WTC11 (cell line): ENCODE data around the gene SLC41A1. TPM values are rescaled to one million over a fixed set of nuclear protein-coding genes. Genes with fewer than 3 reads are reported as not detected.

Experiments used
- ATAC-seq: fragments of 200-7000 bp; cut with Tn5 transposase; 2 replicates; pipeline ENCODE4 v1.10.0; 2021; ENCODE audit warnings: mild to moderate bottlenecking, moderate library complexity
- CTCF ChIA-PET: fragments of 300-600 bp; sonication (Branson Sonifier 250); formaldehyde crosslinking; loops from one replicate; lab custom pipeline; 2021; ENCODE audit warnings: antibody characterized with exemption; lab: Charles Lee
- POLR2A ChIA-PET: fragments of 350-600 bp; sonication (Branson Sonifier 250); formaldehyde crosslinking; loops from one replicate; lab custom pipeline; 2021; ENCODE audit warnings: antibody characterized with exemption; lab: Charles Lee
- DNase-seq: peaks from one replicate; pipeline ENCODE4 v3.0.0; 2021; ENCODE audit warnings: low spot score
- H3K27ac Mint-ChIP-seq: 2 replicates; pipeline ENCODE4 v1.8.0; 2021; ENCODE audit warnings: mixed read lengths
- H3K27me3 Mint-ChIP-seq: 2 replicates; pipeline ENCODE4 v1.8.0; 2021; ENCODE audit warnings: low read depth, mild to moderate bottlenecking, moderate library complexity, mixed read lengths
- H3K36me3 Mint-ChIP-seq: 2 replicates; pipeline ENCODE4 v1.8.0; 2021; ENCODE audit warnings: mixed read lengths
- H3K4me1 Mint-ChIP-seq: 2 replicates; pipeline ENCODE4 v1.8.0; 2022; ENCODE audit warnings: mixed read lengths
- H3K4me3 Mint-ChIP-seq: 2 replicates; pipeline ENCODE4 v1.8.0; 2021; ENCODE audit warnings: mild to moderate bottlenecking, moderate library complexity, mixed read lengths
- H3K9me3 Mint-ChIP-seq: 2 replicates; pipeline ENCODE4 v1.8.0; 2021; ENCODE audit warnings: mixed read lengths
- ATF1 ChIP-seq: sonication (generic); formaldehyde crosslinking; IDR thresholded peaks from 2 replicates; pipeline ENCODE4 v1.8.1; 2023; ENCODE audit warnings: mild to moderate bottlenecking, moderate library complexity, missing genetic modification reagents
- CREM ChIP-seq: sonication (generic); formaldehyde crosslinking; IDR thresholded peaks from 2 replicates; pipeline ENCODE4 v1.8.1; 2022; ENCODE audit warnings: mild to moderate bottlenecking, missing genetic modification reagents, moderate library complexity
- ETV6 ChIP-seq: sonication (generic); formaldehyde crosslinking; IDR thresholded peaks from 2 replicates; pipeline ENCODE4 v1.8.1; 2022; ENCODE audit warnings: mild to moderate bottlenecking, missing genetic modification reagents
- HMGA2 ChIP-seq: fragments of 250-450 bp; sonication (Bioruptor Pico); IDR thresholded peaks from 2 replicates; pipeline ENCODE4 v1.4.0; 2021; ENCODE audit warnings: mild to moderate bottlenecking, moderate library complexity
- JUN ChIP-seq: sonication (generic); formaldehyde crosslinking; IDR thresholded peaks from 2 replicates; pipeline ENCODE4 v1.8.0; 2023; ENCODE audit warnings: mild to moderate bottlenecking, missing genetic modification reagents
- KAT7 ChIP-seq: sonication (generic); formaldehyde crosslinking; IDR thresholded peaks from 2 replicates; pipeline ENCODE4 v1.8.1; 2023; ENCODE audit warnings: missing genetic modification reagents, mild to moderate bottlenecking, borderline replicate concordance
- NFE2L1 ChIP-seq: sonication (generic); formaldehyde crosslinking; IDR thresholded peaks from 2 replicates; pipeline ENCODE4 v1.8.1; 2023; ENCODE audit warnings: missing genetic modification reagents
- NFYB ChIP-seq: sonication (generic); formaldehyde crosslinking; conservative IDR thresholded peaks from 2 replicates; pipeline ENCODE4 v1.8.0; 2022; ENCODE audit warnings: low read depth, missing genetic modification reagents
- NR1H2 ChIP-seq: sonication (generic); formaldehyde crosslinking; IDR thresholded peaks from 2 replicates; pipeline ENCODE4 v1.9.0; 2021; ENCODE audit warnings: mild to moderate bottlenecking, moderate library complexity, missing genetic modification reagents
- NR2C2 ChIP-seq: sonication (generic); formaldehyde crosslinking; IDR thresholded peaks from 2 replicates; pipeline ENCODE4 v1.8.0; 2022; ENCODE audit warnings: mild to moderate bottlenecking, missing genetic modification reagents
- TEAD1 ChIP-seq: sonication (generic); formaldehyde crosslinking; IDR thresholded peaks from 2 replicates; pipeline ENCODE4 v1.8.0; 2022; ENCODE audit warnings: mild to moderate bottlenecking, missing genetic modification reagents
- TEAD4 ChIP-seq: sonication (generic); formaldehyde crosslinking; IDR thresholded peaks from 2 replicates; pipeline ENCODE4 v1.8.0; 2022; ENCODE audit warnings: mild to moderate bottlenecking, missing genetic modification reagents
- ZBTB21 ChIP-seq: sonication (generic); formaldehyde crosslinking; IDR thresholded peaks from 2 replicates; pipeline ENCODE4 v1.8.1; 2023; ENCODE audit warnings: mild to moderate bottlenecking, missing genetic modification reagents, borderline replicate concordance
- ZNF232 ChIP-seq: sonication (generic); formaldehyde crosslinking; IDR thresholded peaks from 2 replicates; pipeline ENCODE4 v1.8.0; 2022; ENCODE audit warnings: mild to moderate bottlenecking, missing genetic modification reagents
- ZNF416 ChIP-seq: fragments of 250-450 bp; sonication (Bioruptor Pico); IDR thresholded peaks from 2 replicates; pipeline ENCODE4 v1.9.0; 2021; ENCODE audit warnings: mild to moderate bottlenecking, inconsistent platforms
- ZNF671 ChIP-seq: fragments of 250-450 bp; sonication (Bioruptor Pico); IDR thresholded peaks from 2 replicates; pipeline ENCODE4 v1.8.0; 2021; ENCODE audit warnings: mild to moderate bottlenecking
- total RNA-seq: library from RNA; stranded (reverse); gene quantifications from 3 replicates; pipeline ENCODE4 v1.2.3, GENCODE V29; 2021
- TF ChIP-seq, protein P1 (sequence below): sonication (generic); formaldehyde crosslinking; IDR thresholded peaks from 2 replicates; pipeline ENCODE4 v1.8.0; 2023; ENCODE audit warnings: missing genetic modification reagents, mild to moderate bottlenecking, borderline replicate concordance
- TF ChIP-seq, protein P2 (sequence below): sonication (generic); formaldehyde crosslinking; IDR thresholded peaks from 2 replicates; pipeline ENCODE4 v1.8.0; 2023; ENCODE audit warnings: missing genetic modification reagents
- TF ChIP-seq, protein P3 (sequence below): sonication (generic); formaldehyde crosslinking; conservative IDR thresholded peaks from 2 replicates; pipeline ENCODE4 v1.8.1; 2022; ENCODE audit warnings: mild to moderate bottlenecking, missing genetic modification reagents
- TF ChIP-seq, protein P4 (sequence below): sonication (generic); formaldehyde crosslinking; IDR thresholded peaks from 2 replicates; pipeline ENCODE4 v1.8.1; 2023; ENCODE audit warnings: mild to moderate bottlenecking, missing genetic modification reagents, moderate library complexity
- TF ChIP-seq, protein P5 (sequence below): sonication (generic); formaldehyde crosslinking; IDR thresholded peaks from 2 replicates; pipeline ENCODE4 v1.8.0; 2023; ENCODE audit warnings: mild to moderate bottlenecking, missing genetic modification reagents

Gene SLC41A1
- total RNA-seq, 1 experiment from 2014 or later: 32.8 TPM

- TF ChIP-seq, protein P1, sequence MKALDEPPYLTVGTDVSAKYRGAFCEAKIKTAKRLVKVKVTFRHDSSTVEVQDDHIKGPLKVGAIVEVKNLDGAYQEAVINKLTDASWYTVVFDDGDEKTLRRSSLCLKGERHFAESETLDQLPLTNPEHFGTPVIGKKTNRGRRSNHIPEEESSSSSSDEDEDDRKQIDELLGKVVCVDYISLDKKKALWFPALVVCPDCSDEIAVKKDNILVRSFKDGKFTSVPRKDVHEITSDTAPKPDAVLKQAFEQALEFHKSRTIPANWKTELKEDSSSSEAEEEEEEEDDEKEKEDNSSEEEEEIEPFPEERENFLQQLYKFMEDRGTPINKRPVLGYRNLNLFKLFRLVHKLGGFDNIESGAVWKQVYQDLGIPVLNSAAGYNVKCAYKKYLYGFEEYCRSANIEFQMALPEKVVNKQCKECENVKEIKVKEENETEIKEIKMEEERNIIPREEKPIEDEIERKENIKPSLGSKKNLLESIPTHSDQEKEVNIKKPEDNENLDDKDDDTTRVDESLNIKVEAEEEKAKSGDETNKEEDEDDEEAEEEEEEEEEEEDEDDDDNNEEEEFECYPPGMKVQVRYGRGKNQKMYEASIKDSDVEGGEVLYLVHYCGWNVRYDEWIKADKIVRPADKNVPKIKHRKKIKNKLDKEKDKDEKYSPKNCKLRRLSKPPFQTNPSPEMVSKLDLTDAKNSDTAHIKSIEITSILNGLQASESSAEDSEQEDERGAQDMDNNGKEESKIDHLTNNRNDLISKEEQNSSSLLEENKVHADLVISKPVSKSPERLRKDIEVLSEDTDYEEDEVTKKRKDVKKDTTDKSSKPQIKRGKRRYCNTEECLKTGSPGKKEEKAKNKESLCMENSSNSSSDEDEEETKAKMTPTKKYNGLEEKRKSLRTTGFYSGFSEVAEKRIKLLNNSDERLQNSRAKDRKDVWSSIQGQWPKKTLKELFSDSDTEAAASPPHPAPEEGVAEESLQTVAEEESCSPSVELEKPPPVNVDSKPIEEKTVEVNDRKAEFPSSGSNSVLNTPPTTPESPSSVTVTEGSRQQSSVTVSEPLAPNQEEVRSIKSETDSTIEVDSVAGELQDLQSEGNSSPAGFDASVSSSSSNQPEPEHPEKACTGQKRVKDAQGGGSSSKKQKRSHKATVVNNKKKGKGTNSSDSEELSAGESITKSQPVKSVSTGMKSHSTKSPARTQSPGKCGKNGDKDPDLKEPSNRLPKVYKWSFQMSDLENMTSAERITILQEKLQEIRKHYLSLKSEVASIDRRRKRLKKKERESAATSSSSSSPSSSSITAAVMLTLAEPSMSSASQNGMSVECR (CRISPR knock-in tag): no peak
- TF ChIP-seq, protein P2, sequence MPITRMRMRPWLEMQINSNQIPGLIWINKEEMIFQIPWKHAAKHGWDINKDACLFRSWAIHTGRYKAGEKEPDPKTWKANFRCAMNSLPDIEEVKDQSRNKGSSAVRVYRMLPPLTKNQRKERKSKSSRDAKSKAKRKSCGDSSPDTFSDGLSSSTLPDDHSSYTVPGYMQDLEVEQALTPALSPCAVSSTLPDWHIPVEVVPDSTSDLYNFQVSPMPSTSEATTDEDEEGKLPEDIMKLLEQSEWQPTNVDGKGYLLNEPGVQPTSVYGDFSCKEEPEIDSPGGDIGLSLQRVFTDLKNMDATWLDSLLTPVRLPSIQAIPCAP: no peak
These were observed 3.5 kb downstream of the SLC41A1 start (continued) for GRCh38 chr1:205809469-205809868.

DNA sequence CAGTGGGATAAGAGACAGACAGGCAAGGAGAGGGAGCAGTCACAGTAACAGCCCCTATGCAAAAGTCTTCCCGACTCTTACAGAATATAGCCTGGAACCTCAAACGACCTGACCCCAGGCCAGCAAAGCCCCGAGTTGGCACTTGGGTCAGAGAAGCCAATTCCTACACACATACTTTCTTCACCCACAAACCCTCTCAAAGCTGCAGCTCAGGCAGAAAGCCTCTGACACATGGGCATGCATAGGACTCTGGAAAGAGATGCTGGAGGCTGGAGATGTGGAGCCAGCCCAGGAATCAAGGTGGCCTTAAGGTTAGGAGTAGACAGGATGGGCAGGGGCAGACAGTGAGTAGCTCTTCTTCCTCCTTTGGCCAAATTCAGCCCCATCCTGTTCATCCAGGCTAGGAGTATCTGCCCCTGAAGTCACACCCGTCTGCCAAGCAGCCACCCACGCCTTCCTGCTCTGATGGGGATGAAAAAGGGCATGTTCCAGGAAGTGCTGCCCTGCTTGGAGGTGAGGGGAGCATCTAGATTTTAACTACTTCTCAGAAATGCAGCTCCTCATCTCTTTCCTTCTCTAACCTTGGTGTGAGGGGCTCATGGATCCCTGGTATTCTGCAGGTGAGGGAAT, 7.8 kb downstream of the SLC41A1 start:
- H3K4me1 Mint-ChIP-seq: peaks cover 4% of the 10 kb centered on the region; the same call in 1 of the 2 replicates
- H3K9me3 Mint-ChIP-seq: no peaks in the 10 kb centered on the region
- no peak overlapping the region for H3K4me3 Mint-ChIP-seq
- H3K27ac Mint-ChIP-seq: no peak overlapping the region
- TF ChIP-seq, protein P3, sequence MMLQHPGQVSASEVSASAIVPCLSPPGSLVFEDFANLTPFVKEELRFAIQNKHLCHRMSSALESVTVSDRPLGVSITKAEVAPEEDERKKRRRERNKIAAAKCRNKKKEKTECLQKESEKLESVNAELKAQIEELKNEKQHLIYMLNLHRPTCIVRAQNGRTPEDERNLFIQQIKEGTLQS: no peak
- no peak for TF ChIP-seq HMGA2 (CRISPR knock-in tag)
- TF ChIP-seq, all 79 proteins: peak for 0
- ATAC-seq (no peak), DNase-seq (no peak)
- Mint-ChIP-seq H3K36me3 (peaks cover 23% of the 10 kb centered on the region), H3K27me3 (no peaks in the 10 kb centered on the region)
- CTCF ChIA-PET: interaction anchor here (0.7 to 2.7 kb wide), 5 partner anchors 11 to 172 kb away, joined by 3 to 16 read pairs (median 4); no protein-coding TSS in a partner anchor
- POLR2A ChIA-PET: no interaction called here

- POLR2A ChIA-PET: interaction anchor here (0.5 kb wide), 1 partner anchor 17 kb away, joined by 3 read pairs; no protein-coding TSS in a partner anchor
- H3K27me3 Mint-ChIP-seq: no peaks in the 10 kb centered on the region
- H3K27ac Mint-ChIP-seq: no peak overlapping the region
- H3K36me3 Mint-ChIP-seq: peaks cover 19% of the 10 kb centered on the region
- H3K9me3 Mint-ChIP-seq: no peaks in the 10 kb centered on the region
- peaks cover 4% of the 10 kb centered on the region; the same call in 1 of the 2 replicates for H3K4me1 Mint-ChIP-seq
- CTCF ChIA-PET: interaction anchor here (0.7 to 2.7 kb wide), 5 partner anchors 12 to 173 kb away, joined by 3 to 16 read pairs (median 4); no protein-coding TSS in a partner anchor
- no peak for DNase-seq
- TF ChIP-seq ZNF671 (CRISPR knock-in tag): no peak
- TF ChIP-seq, protein P4, sequence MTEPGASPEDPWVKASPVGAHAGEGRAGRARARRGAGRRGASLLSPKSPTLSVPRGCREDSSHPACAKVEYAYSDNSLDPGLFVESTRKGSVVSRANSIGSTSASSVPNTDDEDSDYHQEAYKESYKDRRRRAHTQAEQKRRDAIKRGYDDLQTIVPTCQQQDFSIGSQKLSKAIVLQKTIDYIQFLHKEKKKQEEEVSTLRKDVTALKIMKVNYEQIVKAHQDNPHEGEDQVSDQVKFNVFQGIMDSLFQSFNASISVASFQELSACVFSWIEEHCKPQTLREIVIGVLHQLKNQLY (CRISPR knock-in tag): no peak
- no peak for TF ChIP-seq NFYB
- no peak for TF ChIP-seq ZNF232
- no peak for TF ChIP-seq KAT7 (CRISPR knock-in tag)
- TF ChIP-seq CREM: no peak
- TF ChIP-seq HMGA2 (CRISPR knock-in tag): no peak
- TF ChIP-seq JUN (CRISPR knock-in tag): no peak
- no peak for TF ChIP-seq TEAD4 (CRISPR knock-in tag)
- TF ChIP-seq ZNF416: no peak
- no peak for TF ChIP-seq TEAD1 (CRISPR knock-in tag)
- TF ChIP-seq, protein P5, sequence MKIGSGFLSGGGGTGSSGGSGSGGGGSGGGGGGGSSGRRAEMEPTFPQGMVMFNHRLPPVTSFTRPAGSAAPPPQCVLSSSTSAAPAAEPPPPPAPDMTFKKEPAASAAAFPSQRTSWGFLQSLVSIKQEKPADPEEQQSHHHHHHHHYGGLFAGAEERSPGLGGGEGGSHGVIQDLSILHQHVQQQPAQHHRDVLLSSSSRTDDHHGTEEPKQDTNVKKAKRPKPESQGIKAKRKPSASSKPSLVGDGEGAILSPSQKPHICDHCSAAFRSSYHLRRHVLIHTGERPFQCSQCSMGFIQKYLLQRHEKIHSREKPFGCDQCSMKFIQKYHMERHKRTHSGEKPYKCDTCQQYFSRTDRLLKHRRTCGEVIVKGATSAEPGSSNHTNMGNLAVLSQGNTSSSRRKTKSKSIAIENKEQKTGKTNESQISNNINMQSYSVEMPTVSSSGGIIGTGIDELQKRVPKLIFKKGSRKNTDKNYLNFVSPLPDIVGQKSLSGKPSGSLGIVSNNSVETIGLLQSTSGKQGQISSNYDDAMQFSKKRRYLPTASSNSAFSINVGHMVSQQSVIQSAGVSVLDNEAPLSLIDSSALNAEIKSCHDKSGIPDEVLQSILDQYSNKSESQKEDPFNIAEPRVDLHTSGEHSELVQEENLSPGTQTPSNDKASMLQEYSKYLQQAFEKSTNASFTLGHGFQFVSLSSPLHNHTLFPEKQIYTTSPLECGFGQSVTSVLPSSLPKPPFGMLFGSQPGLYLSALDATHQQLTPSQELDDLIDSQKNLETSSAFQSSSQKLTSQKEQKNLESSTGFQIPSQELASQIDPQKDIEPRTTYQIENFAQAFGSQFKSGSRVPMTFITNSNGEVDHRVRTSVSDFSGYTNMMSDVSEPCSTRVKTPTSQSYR (CRISPR knock-in tag): no peak
- TF ChIP-seq, protein P2: no peak
- TF ChIP-seq ATF1 (CRISPR knock-in tag): no peak
- no peak for TF ChIP-seq NFE2L1 (CRISPR knock-in tag)
- no peak for TF ChIP-seq ETV6 (CRISPR knock-in tag)
- no peak for TF ChIP-seq NR1H2 (CRISPR knock-in tag)
- no peak for TF ChIP-seq NR2C2 (CRISPR knock-in tag)
- no peak for TF ChIP-seq ZBTB21 (CRISPR knock-in tag)
- TF ChIP-seq, all 79 proteins: peak for 0
- no peak for ATAC-seq
- no peak overlapping the region for H3K4me3 Mint-ChIP-seq
These were observed 8.4 kb downstream of the SLC41A1 start for GRCh38 chr1:205804605-205805004.
